HFFc6 (cell line): Measurements from ENCODE around the gene PALLD. TPM values are rescaled to one million over a fixed set of nuclear protein-coding genes. Genes with fewer than 3 reads are reported as not detected.
A peak's percentile ranks its signal among the peaks of the same experiment; 100 is the strongest.

ENCODE experiments used
- DNase-seq: peaks from one replicate; pipeline ENCODE4 v3.0.0-alpha.2; 2018
- H3K27ac Mint-ChIP-seq: 2 replicates; pipeline ENCODE4 v1.8.0; 2020; ENCODE audit warnings: mild to moderate bottlenecking, mixed read lengths
- H3K27me3 Mint-ChIP-seq: 2 replicates; pipeline ENCODE4 v1.8.0; 2021; ENCODE audit warnings: mild to moderate bottlenecking, moderate library complexity, mixed read lengths; ENCODE audit not compliant: insufficient read depth
- H3K36me3 Mint-ChIP-seq: 2 replicates; pipeline ENCODE4 v1.8.0; 2021; ENCODE audit warnings: low read depth, mixed read lengths
- H3K4me1 Mint-ChIP-seq: 2 replicates; pipeline ENCODE4 v1.8.0; 2020; ENCODE audit warnings: low read depth, mixed read lengths
- H3K4me3 Mint-ChIP-seq: 2 replicates; pipeline ENCODE4 v1.8.0; 2020; ENCODE audit warnings: mild to moderate bottlenecking, moderate library complexity, mixed read lengths
- H3K9me3 Mint-ChIP-seq: 2 replicates; pipeline ENCODE4 v1.8.0; 2020; ENCODE audit warnings: mild to moderate bottlenecking, mixed read lengths
- total RNA-seq, 6 experiments: library from RNA; stranded (reverse); fragmentation: NEBNext Ultra II Directional; extraction: Animal tissue kit (Norgen Biotek cat#: 25700); gene quantifications; 2 replicates in 1 of 6; 3 replicates in 5 of 6; pipeline ENCODE4 v1.2.3, GENCODE V29; 2021
- TF ChIP-seq, protein P1 (sequence below): fragments of 200-600 bp; sonication (generic); IDR thresholded peaks from 2 replicates; pipeline ENCODE4 v1.5.0; 2021; ENCODE audit warnings: antibody characterized with exemption, mild to moderate bottlenecking

PALLD gene
- total RNA-seq, 6 experiments from 2014 or later: 72.6 to 163 (median 149) TPM

DNA sequence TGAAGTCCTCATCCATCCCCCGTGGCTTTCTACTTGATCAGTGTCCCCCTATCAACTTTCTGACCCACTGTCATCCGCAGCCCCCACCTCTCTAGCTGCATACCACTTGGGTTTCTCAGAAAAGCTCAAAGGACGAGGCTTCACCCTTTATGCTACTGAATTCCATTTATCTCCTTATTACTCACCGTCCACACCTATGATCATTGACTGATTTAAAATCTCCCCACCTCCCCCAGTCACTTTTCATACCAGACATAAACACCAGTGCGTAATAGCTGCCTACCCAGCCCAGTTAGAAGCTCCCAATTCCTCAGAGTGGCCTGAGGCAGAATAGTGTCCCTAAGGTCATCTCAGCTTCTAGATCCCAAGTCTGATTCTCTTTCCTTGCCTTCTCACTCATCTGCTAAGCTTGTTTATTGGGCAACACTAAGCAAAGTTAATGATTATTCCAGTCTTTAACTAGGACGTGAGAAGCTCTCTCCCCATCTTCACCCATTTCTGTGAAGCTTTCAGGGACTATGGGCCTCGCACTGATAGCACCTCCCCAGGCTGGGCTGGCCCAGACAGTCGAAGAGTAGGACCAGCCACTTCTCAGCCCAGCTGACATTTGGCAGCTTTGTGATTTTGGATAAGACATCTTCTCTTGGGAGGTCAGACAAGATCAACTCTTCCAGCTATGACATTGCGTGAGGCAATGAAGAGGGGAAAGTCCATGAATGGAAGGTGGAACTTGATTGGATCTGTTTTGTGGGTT, 9.4 kb upstream of the PALLD start:
- TF ChIP-seq, protein P1, sequence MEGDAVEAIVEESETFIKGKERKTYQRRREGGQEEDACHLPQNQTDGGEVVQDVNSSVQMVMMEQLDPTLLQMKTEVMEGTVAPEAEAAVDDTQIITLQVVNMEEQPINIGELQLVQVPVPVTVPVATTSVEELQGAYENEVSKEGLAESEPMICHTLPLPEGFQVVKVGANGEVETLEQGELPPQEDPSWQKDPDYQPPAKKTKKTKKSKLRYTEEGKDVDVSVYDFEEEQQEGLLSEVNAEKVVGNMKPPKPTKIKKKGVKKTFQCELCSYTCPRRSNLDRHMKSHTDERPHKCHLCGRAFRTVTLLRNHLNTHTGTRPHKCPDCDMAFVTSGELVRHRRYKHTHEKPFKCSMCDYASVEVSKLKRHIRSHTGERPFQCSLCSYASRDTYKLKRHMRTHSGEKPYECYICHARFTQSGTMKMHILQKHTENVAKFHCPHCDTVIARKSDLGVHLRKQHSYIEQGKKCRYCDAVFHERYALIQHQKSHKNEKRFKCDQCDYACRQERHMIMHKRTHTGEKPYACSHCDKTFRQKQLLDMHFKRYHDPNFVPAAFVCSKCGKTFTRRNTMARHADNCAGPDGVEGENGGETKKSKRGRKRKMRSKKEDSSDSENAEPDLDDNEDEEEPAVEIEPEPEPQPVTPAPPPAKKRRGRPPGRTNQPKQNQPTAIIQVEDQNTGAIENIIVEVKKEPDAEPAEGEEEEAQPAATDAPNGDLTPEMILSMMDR: no peak
- peak overlapping the region; percentile 87 for H3K27ac Mint-ChIP-seq
- H3K4me3 Mint-ChIP-seq: peak overlapping the region; percentile 69
- H3K36me3 Mint-ChIP-seq: no peaks in the 10 kb centered on the region
- no peaks in the 10 kb centered on the region; the same call in 1 of the 2 replicates for H3K27me3 Mint-ChIP-seq
- H3K9me3 Mint-ChIP-seq: no peaks in the 10 kb centered on the region
- DNase-seq: peak; percentile 64
- peaks cover 63% of the 10 kb centered on the region for H3K4me1 Mint-ChIP-seq

DNA sequence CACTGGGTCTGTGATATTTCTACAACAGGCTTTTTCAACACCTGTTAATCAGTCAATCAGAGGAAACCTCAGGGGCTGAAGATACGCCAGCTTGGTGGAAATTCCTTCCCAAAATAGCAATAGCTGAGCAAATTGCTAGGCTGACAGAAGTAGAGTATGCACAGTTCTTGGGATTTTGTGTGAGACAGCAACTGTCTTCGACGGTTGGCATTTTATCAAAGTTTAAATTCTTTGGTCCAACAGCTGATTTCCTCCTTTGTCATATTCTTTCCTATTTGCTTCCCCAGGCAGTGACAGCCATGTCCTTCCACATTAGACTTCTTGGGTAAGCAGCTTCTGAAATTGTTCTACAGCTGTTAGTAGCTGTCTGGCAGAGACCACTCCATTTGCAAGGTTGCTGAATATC, 8.0 kb upstream of the PALLD start:
- H3K27ac Mint-ChIP-seq: no peak overlapping the region; the same call in 1 of the 2 replicates
- no peak for DNase-seq
- TF ChIP-seq, protein P1: no peak
- peaks cover 3% of the 10 kb centered on the region; the same call in 1 of the 2 replicates for H3K36me3 Mint-ChIP-seq
- no peak overlapping the region for H3K4me3 Mint-ChIP-seq
- no peaks in the 10 kb centered on the region for H3K9me3 Mint-ChIP-seq
- H3K4me1 Mint-ChIP-seq: peaks cover 48% of the 10 kb centered on the region
- no peaks in the 10 kb centered on the region; the same call in 1 of the 2 replicates for H3K27me3 Mint-ChIP-seq

DNA sequence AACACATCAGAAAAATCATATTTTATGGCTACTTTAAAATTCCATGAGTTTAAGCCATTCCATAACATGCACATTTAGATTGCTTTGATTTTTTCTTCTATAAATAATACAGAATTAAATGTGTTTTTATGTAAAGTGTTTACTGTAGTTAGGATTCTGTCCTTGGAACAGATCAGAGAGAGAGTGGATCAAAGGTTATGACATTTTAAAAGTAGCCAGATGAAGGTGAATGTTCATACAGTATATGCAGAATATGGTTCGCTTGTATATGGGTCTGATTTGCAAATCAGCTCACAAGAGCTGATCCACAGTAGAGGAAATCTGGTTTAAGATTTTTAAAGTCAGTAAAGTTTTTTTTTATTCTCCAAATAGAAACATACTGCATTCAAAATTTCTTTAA, 7.2 kb upstream of the PALLD start:
- TF ChIP-seq, protein P1: no peak

DNA sequence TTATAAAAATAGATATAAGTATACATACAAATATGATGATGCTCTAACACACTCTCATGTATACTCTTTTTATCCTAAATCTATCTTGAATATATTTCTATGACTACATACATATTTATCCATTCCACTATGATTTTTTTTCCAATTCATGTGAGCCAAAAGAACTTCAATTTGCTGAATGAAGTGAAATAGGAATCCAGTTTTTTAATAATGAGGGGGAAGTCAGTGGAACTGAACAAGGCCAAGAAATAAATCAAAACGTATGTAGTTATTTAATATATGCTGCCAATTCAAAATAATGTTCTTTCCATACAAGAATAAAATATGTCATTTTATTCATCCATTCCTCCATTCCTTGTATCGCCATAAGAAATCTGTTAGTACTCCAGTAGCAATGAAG, 6.1 kb upstream of the PALLD start:
- Mint-ChIP-seq H3K4me1 (peaks cover 37% of the 10 kb centered on the region), H3K9me3 (no peaks in the 10 kb centered on the region), H3K4me3 (no peak overlapping the region), H3K27me3 (no peaks in the 10 kb centered on the region; the same call in 1 of the 2 replicates), H3K27ac (no peak overlapping the region), H3K36me3 (peaks cover 3% of the 10 kb centered on the region; the same call in 1 of the 2 replicates)
- no peak for DNase-seq
- TF ChIP-seq, protein P1: no peak

More for the DNA sequence above, 7.2 kb upstream of the PALLD start:
- Mint-ChIP-seq H3K36me3 (peaks cover 3% of the 10 kb centered on the region; the same call in 1 of the 2 replicates), H3K27ac (no peak overlapping the region), H3K9me3 (no peaks in the 10 kb centered on the region), H3K4me3 (no peak overlapping the region), H3K27me3 (no peaks in the 10 kb centered on the region; the same call in 1 of the 2 replicates), H3K4me1 (peaks cover 41% of the 10 kb centered on the region)
- no peak for DNase-seq

DNA sequence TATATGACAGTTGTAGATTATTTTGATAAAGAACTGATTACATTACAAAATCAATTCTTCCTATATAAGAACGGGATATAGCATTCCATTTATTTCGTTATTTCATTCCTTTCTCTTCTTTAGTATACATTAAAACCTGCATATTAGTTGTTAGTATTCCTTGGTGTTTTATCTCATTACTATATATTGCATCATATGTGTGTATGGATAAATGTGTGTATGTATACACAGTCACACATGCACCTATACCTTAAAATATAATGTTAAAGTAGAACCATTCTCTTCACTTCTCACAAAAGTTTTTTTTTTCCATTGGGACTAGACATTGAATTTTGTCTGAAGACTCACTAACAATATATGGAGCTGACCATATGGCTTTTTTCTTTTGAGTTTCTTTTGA, 5.3 kb upstream of the PALLD start:
- no peak for DNase-seq
- Mint-ChIP-seq H3K36me3 (peaks cover 3% of the 10 kb centered on the region; the same call in 1 of the 2 replicates), H3K27ac (no peak overlapping the region), H3K4me3 (no peak overlapping the region), H3K27me3 (no peaks in the 10 kb centered on the region; the same call in 1 of the 2 replicates), H3K9me3 (no peaks in the 10 kb centered on the region), H3K4me1 (peaks cover 34% of the 10 kb centered on the region)
- TF ChIP-seq, protein P1: no peak
